ENCODE measurements around the gene FAM237B.

FAM237B gene

DNA sequence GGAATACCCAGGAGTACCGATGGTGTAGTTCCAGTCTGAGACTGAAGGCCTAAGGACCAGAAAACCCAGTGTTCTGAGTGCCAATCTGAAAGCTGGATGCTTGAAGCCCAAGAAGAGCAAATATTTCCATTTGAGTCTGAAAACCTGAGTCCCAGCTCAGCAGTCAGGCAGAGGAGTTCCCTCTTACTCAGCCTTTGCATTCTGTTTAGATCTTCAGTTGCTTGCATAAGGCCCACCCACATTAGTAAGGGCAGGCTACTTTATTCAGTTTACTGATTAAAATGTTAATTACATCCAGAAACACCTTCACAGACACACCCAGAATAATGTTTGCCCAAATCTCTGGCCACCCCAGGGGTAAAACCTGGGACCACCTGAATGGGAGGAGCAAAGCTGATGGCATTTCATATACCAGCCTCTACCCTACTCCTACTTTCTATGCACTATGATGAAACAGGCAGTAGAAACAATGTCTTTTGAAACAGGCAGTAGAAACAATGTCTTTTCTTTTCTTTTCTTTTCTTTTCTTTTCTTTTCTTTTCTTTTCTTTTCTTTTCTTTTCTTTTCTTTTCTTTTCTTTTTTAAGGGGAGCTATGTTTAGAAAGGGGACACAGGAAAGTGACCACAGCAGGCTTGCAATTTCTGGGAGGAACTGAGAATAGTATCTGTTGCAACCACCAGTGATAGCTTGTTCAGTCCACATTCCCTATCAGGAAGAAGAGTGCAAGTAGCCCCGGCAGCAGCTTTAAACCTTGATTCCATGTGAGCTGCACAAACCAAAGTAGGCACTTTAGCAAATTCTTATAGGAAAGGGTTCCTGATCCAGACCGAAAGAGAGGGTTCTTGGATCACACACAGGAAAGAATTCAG is 30.6 kb downstream of the FAM237B start:
- no peak for DNase-seq

DNA sequence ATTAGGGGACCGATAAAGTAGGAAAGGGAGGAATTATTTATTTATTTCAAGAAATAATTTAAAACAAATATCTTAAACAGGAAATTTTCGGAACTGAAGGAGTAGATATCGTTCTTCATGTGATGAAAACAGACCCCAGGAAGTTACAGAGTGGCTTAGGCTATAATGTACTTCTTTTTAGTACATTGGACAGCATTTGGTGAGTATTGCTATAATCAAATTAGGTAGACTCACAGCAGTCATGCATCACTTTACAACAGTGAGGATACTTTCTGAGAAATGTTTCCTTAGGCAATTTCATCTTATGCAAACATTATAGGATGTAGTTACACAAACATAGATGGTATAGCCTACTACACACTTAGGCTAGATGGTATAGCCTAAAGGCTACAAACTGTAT is 33.0 kb downstream of the FAM237B start:
- no peak for DNase-seq

DNA sequence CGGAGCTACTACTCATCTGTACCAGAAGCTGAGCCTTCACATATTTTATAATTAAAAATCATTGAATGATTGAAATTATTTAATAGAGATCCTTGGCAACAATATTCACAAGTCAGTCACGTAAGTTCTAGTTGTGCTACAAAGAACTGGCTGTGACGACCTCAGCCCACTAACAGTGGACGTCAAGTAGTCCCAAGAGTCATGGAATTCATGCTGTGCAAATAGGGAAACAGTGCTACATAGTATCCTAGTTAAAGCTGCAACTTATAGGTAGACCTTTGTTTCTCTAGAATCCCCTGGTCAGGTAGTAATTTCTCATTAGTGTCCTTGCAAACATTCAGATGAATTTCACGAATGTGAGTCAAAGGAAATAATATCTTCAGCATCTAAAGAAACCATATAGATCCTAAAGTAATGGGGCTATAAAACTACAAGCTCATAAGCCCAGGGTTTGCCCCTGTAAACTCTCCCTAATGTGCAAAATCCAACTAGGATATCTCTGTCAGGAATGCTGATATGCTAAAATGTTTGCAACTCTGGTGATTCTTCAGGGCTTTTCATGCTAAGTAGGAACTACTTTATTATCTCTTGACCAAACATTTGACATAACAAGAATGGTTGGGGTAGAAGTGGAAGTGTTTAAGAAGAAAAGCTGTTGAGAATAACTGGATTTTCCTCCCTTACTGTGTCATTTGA is 44.9 kb downstream of the FAM237B start:
- DNase-seq = no peak

DNA sequence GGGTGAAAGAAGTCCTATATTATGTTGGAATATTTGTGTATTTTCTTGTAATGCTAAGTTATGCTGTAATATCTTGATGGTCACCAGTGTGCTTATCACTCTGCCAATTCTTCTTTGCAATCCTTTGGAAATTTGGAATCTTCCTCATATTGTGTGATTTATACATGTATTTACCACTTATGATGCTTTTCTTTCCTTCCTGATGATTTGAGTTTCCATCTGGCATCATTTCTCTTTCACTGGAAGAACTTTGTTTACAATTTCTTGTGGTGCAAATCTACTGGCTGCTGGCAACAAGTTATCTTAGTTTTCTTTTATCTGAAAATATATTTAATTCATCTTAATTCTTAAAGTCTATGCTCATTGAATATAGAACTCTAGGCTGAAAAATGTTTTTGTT is 46.9 kb downstream of the FAM237B start:
- DNase-seq = no peak

DNA sequence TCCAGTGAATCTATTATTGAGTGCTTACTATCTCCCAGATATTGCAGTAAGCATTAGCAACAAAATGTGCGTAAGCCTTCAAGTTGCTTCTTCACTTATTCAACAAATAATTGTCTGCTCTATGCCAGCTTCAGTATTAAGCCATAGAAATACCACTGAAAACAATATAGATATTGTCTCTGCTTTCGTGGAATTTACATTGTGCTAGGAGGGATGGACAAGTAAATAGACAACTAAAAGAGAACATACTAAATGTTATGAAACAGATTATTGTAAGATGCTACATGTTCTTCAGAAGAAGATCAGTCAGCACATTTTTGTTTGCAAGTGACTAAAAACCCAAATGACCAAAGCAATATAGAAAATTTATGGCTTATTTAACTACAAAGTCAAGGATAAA is 48.9 kb downstream of the FAM237B start:
- DNase-seq = no peak

DNA sequence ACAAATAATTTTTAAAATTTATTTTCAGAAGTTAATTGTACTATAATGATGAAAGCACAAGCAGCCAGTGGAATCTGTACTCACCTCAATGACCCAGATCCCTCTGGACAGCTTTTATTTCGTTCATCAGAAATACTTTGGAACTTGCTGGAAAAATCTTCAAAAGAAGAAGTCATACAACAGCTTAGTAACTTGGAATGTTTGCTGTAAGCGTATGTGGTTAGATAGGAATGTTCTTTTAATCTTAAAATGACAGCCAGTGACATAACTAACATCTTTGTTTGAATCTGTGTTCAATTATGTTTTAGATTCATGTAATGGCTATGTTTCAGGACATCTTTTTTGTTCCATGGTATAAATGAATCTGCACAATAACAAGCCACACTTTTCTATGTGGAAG is 49.4 kb downstream of the FAM237B start:
- DNase-seq = no peak

DNA sequence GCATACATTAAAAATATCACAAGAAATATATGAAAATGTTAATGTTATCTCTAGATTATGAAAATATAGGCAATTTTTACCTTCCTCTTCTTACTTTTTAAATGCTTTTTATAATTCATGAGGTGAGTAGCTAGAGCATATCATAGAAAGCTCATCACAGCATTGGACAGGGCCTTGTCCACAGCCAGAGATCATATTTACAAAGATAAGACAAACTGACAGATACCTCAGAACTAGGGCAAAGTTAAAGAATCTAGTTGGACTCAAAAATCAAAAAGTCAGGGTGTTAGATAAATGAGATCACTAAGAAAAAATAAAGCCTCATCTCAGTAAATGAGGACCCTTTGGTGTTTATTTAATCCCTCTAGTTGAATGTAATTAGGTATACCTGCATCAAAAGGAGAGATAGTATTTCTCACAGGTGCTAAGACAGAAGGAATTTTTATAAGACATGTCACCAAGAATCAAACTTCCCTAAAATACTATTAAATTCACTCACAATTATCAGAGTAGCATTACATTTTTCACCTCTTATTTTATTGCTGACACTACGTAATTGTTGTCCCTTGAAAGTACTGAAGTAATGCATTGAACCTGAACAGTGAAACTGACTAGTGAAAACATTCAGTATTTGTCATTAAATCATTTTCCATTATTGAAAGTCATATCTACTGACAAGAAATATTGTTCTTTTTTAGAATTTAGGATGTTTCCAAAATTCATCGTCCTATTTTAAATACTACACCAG is 50.5 kb downstream of the FAM237B start:
- DNase-seq = no peak

DNA sequence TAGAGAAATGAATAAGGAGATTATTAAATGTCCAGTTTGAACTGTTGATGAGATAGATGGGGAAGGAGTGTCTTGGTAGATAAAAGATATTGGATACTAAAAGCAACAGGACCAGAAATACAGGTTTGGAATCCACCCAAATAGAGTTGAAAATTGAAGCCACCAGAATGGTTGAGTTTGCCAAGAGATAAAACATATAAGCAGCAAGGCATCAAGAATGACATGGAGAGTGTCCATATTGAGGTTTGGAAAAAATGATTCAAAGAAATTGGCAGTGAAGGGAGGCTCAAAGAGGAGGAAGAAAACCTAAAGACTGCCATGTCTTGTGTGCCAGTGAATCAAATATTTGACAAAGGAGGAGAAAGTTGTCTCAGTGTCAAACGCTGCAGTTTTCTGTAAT is 51.9 kb downstream of the FAM237B start:
- DNase-seq = no peak

DNA sequence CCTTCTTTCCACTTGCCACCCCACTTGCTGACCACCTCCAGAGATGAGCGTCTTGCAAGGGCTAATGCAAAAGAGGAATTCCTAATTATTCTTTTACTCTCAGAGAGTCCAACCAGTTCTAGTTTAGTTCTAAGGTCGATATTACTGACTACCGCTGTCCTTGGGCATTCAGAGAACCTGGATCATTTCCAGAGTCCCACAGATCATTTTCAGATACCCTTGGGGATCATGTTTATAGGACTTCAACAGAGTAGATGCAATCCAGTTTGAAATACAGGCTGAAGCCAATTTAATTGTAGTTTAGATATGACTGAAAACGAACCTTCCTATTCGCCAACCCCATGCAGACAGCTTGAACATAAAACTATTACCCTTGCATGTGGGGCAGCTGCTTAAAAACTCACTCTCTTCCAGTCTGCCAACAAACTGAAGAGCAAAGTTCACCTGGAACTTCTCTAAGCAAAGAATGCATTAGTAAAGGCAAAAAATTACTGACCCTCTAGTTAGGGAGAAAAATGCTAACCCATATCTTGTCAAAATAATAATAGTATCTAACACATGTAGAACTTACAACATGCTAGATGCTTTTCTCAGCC is 53.7 kb downstream of the FAM237B start:
- DNase-seq = no peak

DNA sequence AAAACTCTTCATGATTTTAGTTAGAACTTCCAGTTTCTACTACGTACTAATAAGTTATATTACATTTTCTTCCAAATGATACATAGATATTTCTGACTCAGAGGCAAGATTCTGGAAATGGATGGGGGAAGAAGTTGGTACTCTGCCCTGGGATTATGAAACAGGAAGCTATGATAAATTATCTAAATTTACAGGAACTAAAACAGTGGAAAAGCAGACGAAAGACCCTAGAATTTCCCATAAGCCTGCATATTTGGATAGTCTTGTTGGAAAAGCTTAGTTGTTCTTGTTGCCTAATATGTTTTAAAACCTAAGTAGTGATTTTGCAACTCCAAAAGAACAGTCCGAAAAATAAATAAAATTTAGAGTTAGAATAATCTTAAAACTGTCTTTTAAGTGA is 54.3 kb downstream of the FAM237B start:
- DNase-seq = no peak

Measured in activated CD4-positive, CD25-positive, alpha-beta regulatory T cell (primary cell).